ENCODE results near the gene USP38.

DNA sequence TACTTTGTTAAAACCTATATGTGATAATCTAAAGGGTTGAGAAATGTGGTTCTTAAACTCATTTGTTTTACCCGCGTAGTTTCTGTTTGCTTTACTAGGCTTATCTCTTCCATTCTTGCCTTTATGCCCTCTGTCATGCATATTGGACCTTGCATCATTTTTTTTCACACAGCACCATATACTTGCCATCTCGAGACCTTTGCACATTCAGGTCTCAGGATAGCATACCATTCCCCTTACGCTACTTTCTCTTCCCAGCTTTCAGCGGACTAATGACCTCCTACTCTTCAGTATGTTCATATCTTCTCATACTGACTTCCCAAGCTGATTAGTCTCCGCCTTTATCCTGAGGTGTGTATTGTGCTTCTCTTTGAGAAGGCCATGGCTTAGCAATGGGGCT is 40.5 kb downstream of the USP38 start:
- TF ChIP-seq POLR2A (IDR thresholded peaks at IDR 0.05; ENCODE audit: low read length) (no peak), GATA1 (IDR thresholded peaks at IDR 0.05; ENCODE audit: low read depth, low read length) (no peak)

Data from erythroblast (primary cell).